ENCODE measurements around the gene TLR10.
A peak's percentile ranks its signal among the peaks of the same experiment; 100 is the strongest.

TLR10 gene

DNA sequence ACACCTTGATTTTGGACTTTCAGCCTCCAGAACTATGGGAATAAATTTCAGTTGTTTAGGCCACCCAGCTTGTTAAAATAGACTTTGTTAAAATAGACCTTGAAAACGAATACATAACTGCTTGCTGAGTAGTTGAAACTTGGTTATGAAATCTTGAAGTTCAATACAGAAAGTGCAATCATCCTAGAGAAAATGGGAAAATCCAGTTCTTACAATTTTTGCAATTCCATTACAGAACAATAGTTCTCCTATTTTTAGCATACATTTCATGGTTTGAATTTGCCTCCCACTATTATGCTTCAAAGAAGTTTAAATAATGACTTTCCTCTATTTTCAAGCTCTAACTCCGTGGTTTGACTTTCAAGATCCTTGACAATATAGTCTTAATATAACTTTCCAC, 11.3 kb upstream of the TLR10 start:
- POLR2A ChIA-PET, result no interaction called here
- DNase-seq (ENCODE audit: extremely low spot score), result no peak
- CTCF ChIA-PET, result interaction anchor here (0.8 to 16.4 kb wide), 7 partner anchors 8 to 614 kb away, joined by 3 to 256 read pairs (median 4); partner anchors contain the start of genes TLR1 and TLR10
- no peak for TF ChIP-seq CTCF (IDR thresholded peaks at IDR 0.05; ENCODE audit: control extremely low read depth, extremely low read depth, low read depth, missing control alignments)

GRCh38 chr4:38791010-38791409, 8.2 kb upstream of the TLR10 start:
- ChIA-PET CTCF (interaction anchor here (1.0 to 16.4 kb wide), 6 partner anchors 8 to 40 kb away, joined by 3 to 256 read pairs (median 4); partner anchors contain the start of genes TLR1 and TLR10), POLR2A (interaction anchor here (1.0 to 1.6 kb wide), 2 partner anchors 9 to 13 kb away, joined by 4 read pairs; partner anchors contain the start of gene TLR10)
- DNase-seq (ENCODE audit: extremely low spot score), result no peak
- TF ChIP-seq CTCF (IDR thresholded peaks at IDR 0.05; ENCODE audit: control extremely low read depth, extremely low read depth, low read depth, missing control alignments), result no peak

- no peak for DNase-seq (ENCODE audit: extremely low spot score)
- ChIA-PET POLR2A (no interaction called here), CTCF (interaction anchor here (1.1 to 4.3 kb wide), 7 partner anchors 8 to 73 kb away, joined by 3 to 50 read pairs (median 5); partner anchors contain the start of gene TLR1)
- no peak for TF ChIP-seq CTCF (IDR thresholded peaks at IDR 0.05; ENCODE audit: control extremely low read depth, extremely low read depth, low read depth, missing control alignments)
Observed at GRCh38 chr4:38788317-38788716, 5.5 kb upstream of the TLR10 start.

- no peak for DNase-seq (ENCODE audit: extremely low spot score)
- CTCF ChIA-PET, result interaction anchor here (1.2 to 9.3 kb wide), 4 partner anchors 11 to 73 kb away, joined by 5 to 256 read pairs (median 28); partner anchors contain the start of gene TLR1
- TF ChIP-seq CTCF (IDR thresholded peaks at IDR 0.05; ENCODE audit: control extremely low read depth, extremely low read depth, low read depth, missing control alignments), result no peak
- POLR2A ChIA-PET, result no interaction called here
Observed at GRCh38 chr4:38787693-38788092, 4.9 kb upstream of the TLR10 start.

DNA sequence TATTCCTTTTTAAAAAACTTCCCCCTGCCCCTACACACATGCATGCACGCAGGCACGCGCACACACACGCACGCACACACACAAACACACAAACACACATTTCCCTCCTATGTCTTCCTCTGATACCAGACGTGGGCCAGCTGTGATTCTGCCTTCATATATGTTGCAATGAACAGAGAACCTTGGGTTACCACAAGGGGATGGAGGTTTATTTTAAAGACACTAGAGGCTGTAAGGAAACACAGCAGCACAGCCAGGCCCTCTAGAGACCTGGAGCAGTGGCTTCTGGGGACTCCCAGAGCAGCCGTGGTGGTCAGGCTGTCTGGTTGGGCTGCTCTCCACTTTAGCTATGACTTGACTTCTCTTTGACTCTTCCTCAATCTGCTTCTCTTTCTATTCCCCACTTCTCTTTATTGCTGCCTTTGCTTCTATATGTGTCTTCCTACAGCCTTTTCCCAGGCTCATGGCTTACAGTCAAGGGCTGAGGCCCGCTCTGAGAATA, 3.2 kb upstream of the TLR10 start:
- ChIA-PET POLR2A (no interaction called here), CTCF (interaction anchor here (1.0 to 9.3 kb wide), 7 partner anchors 13 to 611 kb away, joined by 3 to 256 read pairs (median 7); partner anchors contain the start of gene TLR1)
- no peak for TF ChIP-seq CTCF (IDR thresholded peaks at IDR 0.05; ENCODE audit: control extremely low read depth, extremely low read depth, low read depth, missing control alignments)
- DNase-seq (ENCODE audit: extremely low spot score), result peak; percentile 65

DNA sequence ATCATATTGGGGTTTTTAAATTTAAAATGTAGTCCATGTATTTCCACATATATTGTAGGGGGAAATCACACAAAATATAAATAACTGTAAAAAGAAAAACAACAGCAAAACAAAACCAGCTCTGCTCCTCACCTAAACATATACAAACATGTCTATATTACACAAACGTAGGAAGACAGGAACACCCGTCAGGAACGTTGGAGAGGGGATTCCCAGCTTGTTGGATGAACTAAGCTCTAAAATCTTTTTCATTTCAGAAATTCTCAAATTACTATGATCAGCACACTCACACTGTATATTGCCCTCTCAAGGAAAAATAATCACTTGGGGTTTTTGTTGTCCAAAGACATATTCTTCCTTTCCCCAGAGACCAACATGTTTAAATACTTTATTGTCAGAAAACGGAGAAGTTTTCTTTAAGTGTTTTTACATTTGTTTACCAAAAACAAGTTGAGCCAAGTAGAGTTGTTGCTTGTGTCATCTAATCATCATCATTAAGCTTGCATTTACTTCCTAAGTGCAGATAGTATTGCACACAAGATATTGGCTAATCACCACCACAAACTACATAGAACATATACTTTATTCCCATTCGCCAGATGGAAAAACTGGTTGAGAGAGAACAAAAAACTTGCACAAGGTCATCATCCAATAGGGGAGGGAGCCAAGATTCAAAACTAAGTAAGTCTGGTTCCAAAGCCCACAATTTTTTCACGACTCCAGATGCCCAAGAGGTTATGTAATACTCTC, 2.4 kb upstream of the TLR10 start:
- ChIA-PET CTCF (interaction anchor here (0.7 to 9.3 kb wide), 9 partner anchors 13 to 611 kb away, joined by 3 to 256 read pairs (median 6); partner anchors contain the start of genes TLR1 and TLR6), POLR2A (interaction anchor here (0.5 kb wide), 1 partner anchor 25 kb away, joined by 5 read pairs; no protein-coding TSS in a partner anchor)
- DNase-seq (ENCODE audit: extremely low spot score), result no peak
- TF ChIP-seq CTCF (IDR thresholded peaks at IDR 0.05; ENCODE audit: control extremely low read depth, extremely low read depth, low read depth, missing control alignments), result no peak

All from GM10248 (cell line).